Measurements from ENCODE around the gene ARL14EP.

GRCh38 chr11:30333405-30333804 lies 10.5 kb downstream of the ARL14EP start:
- TF ChIP-seq POLR2A (IDR thresholded peaks at IDR 0.05; ENCODE audit: low read depth, low read length) (no peak), POLR2AphosphoS5 (IDR thresholded peaks at IDR 0.05; ENCODE audit: low read depth, low read length) (no peak), PAX5 (IDR thresholded peaks at IDR 0.05; ENCODE audit: insufficient read depth, low read length, severe bottlenecking) (no peak), TAF1 (IDR thresholded peaks at IDR 0.05; ENCODE audit: low read depth, low read length) (no peak), SPI1 (IDR thresholded peaks at IDR 0.05; ENCODE audit: low read depth, low read length) (no peak)

All from GM12891 (cell line).